GM23248 (cell line): ENCODE results near the gene SLC4A8.

ENCODE experiments used
- EZH2 ChIP-seq: fragments of 200-600 bp; sonication (generic); IDR thresholded peaks from 2 replicates; pipeline ENCODE4 v1.6.1; 2018; ENCODE audit warnings: antibody characterized with exemption, mild to moderate bottlenecking; ENCODE audit not compliant: insufficient read depth, poor library complexity, severe bottlenecking
- EZH2phosphoT487 ChIP-seq: fragments of 200-600 bp; sonication (generic); IDR thresholded peaks from 2 replicates; pipeline ENCODE4 v1.6.1; 2018; ENCODE audit warnings: antibody characterized with exemption, moderate library complexity, mild to moderate bottlenecking, low read depth; ENCODE audit not compliant: insufficient read depth

GRCh38 chr12:51450806-51451205 is 26.2 kb downstream of the SLC4A8 start:
- TF ChIP-seq EZH2 = no peak
- TF ChIP-seq EZH2phosphoT487 = no peak
